ENCODE results near the gene RERE. TPM values are rescaled to one million over a fixed set of nuclear protein-coding genes. Genes with fewer than 3 reads are reported as not detected.

RERE gene
- total and polyA plus RNA-seq, 11 donors, result 53.5 to 236 (median 121) TPM

DNA sequence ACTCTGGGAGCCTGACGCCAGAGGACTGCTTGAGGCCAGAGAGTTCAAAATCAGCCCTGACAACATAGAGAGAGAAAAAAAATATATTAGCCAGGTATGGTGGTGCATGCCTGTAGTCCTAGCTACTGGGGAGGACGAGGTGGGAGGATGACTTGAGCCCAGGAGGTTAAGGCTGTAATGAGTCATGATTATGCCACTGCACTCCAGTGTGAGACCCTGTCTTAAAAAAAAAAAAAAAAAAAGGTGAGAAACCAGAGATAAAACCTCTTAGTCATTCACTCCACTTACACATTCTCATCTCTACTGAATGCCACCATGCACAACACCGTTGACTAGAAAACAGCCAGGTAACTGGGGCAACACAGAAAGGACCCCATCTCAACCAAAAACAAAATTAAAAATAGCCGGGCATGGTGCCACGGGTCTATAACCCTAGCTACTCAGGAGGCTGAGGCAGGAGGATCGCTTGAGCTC lies 321.5 kb downstream of the RERE start:
- Histone ChIP-seq H3K27me3 (no peaks in the 10 kb centered on the region), H3K4me1 (peaks cover 0 to 32% (median 8%) of the 10 kb centered on the region in 12 donors), H3K4me3 (no peak overlapping the region), H3K27ac (no peak overlapping the region), H3K9me3 (no peaks in the 10 kb centered on the region), H3K36me3 (peaks cover 0 to 52% (median 34%) of the 10 kb centered on the region in 9 donors)
- no peak for DNase-seq
- no peak for ATAC-seq
- no peak for TF ChIP-seq POLR2A (IDR thresholded peaks at IDR 0.05)
- TF ChIP-seq, protein P1, sequence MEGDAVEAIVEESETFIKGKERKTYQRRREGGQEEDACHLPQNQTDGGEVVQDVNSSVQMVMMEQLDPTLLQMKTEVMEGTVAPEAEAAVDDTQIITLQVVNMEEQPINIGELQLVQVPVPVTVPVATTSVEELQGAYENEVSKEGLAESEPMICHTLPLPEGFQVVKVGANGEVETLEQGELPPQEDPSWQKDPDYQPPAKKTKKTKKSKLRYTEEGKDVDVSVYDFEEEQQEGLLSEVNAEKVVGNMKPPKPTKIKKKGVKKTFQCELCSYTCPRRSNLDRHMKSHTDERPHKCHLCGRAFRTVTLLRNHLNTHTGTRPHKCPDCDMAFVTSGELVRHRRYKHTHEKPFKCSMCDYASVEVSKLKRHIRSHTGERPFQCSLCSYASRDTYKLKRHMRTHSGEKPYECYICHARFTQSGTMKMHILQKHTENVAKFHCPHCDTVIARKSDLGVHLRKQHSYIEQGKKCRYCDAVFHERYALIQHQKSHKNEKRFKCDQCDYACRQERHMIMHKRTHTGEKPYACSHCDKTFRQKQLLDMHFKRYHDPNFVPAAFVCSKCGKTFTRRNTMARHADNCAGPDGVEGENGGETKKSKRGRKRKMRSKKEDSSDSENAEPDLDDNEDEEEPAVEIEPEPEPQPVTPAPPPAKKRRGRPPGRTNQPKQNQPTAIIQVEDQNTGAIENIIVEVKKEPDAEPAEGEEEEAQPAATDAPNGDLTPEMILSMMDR (IDR thresholded peaks at IDR 0.05), result no peak
- intact Hi-C loops (cut with DNase I), result no loop called here
- WGBS, 4 donors, result 81 to 87% (median 84%) methylated on average over 6 of the region's 6 CpGs

DNA sequence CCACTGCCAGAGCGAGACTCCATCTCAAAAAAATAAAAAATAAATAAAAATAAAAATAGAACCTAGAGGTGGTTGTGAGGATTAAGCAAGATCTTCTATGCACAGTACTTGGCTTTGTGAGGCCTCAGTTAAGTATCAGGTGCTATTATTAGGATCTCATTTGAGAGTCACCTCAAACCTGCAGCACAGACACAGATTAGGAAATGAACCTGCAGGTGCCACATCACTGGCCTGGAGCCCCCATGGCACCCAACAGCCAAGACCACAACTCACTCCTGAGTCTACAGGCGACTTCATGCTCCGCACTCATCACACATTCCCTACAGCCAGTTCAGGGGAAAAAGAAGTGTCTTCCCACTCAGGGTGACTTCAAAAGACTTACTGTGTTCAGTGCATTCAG lies 322.8 kb downstream of the RERE start:
- intact Hi-C loops (cut with DNase I), result no loop called here
- peak in 1 of 4 donors; percentile 6 for ATAC-seq
- no peaks in the 10 kb centered on the region for H3K27me3 ChIP-seq
- no peak overlapping the region for H3K4me3 ChIP-seq
- TF ChIP-seq, protein P1 (IDR thresholded peaks at IDR 0.05), result no peak
- no peak for TF ChIP-seq POLR2A (IDR thresholded peaks at IDR 0.05)
- no peaks in the 10 kb centered on the region for H3K9me3 ChIP-seq
- H3K4me1 ChIP-seq, result peaks cover 0 to 32% (median 8%) of the 10 kb centered on the region in 12 donors
- 85 to 94% (median 92%) methylated on average over 3 of the region's 3 CpGs for WGBS, 4 donors
- H3K27ac ChIP-seq, result peak overlapping the region in 1 of 12 donors; percentile 25
- DNase-seq, result no peak
- H3K36me3 ChIP-seq, result peaks cover 0 to 52% (median 34%) of the 10 kb centered on the region in 9 donors

DNA sequence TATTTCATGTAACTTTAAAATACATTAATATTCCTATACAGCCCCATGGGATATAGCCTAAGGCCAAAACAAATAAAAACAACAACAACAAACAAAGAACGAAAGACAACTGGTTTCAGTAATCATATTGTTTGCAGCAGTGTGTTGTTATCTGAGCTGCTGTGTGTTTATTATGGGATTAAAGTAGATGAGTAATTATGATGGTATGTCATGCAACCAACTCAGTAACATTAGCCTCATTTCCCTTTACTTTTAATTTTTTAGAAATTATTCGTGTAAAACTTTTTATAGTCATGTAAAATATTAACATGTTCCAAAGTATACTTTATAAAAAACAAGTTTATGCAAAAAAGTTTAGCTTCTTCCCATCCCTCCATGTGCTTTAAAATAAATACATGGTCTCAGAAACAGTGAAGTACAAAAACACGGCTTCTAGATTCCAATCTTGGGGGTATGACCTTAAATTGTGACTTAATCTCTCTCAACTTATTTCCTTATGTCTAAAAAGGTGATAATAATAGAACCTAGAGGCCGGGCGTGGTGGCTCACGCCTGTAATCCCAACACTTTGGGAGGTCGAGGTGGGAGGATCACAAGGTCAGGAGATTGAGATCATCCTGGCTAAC lies 323.4 kb downstream of the RERE start:
- H3K36me3 ChIP-seq, result peaks cover 0 to 52% (median 34%) of the 10 kb centered on the region in 9 donors
- WGBS, 4 donors, result 80 to 88% (median 83%) methylated on average over 7 of the region's 7 CpGs
- intact Hi-C loops (cut with DNase I), result no loop called here

DNA sequence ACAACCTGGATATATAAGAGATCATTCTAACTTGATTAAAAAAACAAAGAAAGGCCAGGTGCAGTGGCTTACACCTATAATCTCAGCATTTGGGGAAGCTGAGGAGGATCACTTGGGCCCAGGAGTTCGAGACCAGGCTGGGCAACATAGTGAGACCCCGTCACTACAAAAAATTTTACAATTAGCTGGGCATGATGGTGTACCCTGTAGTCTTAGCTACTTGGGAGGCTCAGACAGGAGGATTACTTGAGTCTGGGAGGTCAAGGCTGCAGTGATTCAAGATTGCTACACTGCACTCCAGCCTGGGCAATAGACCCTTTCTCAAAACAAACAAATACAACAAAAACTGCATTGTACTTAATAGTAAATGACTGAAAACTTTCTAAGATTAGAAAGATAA lies 330.2 kb downstream of the RERE start:
- peaks cover 0 to 7% (median 0%) of the 10 kb centered on the region in 12 donors for H3K9me3 ChIP-seq
- DNase-seq (no peak), ATAC-seq (no peak)
- no peaks in the 10 kb centered on the region for H3K27me3 ChIP-seq
- H3K36me3 ChIP-seq, result peaks cover 0 to 22% (median 0%) of the 10 kb centered on the region in 9 donors
- peak overlapping the region in 1 of 12 donors; percentile 0 for H3K27ac ChIP-seq
- TF ChIP-seq, protein P1 (IDR thresholded peaks at IDR 0.05), result no peak
- no peak for TF ChIP-seq POLR2A (IDR thresholded peaks at IDR 0.05)
- intact Hi-C loops (cut with DNase I), result no loop called here
- 97 to 100% (median 98%) methylated on average over 2 of the region's 2 CpGs for WGBS, 4 donors
- peaks cover 0 to 3% (median 0%) of the 10 kb centered on the region in 12 donors for H3K4me1 ChIP-seq
- H3K4me3 ChIP-seq, result no peak overlapping the region

More for the DNA sequence above, 323.4 kb downstream of the RERE start:
- TF ChIP-seq, protein P1 (IDR thresholded peaks at IDR 0.05), result no peak
- no peak for TF ChIP-seq POLR2A (IDR thresholded peaks at IDR 0.05)
- peak overlapping the region in 2 of 12 donors; percentile 9 to 25 for H3K27ac ChIP-seq
- H3K27me3 ChIP-seq, result no peaks in the 10 kb centered on the region
- ATAC-seq (no peak), DNase-seq (no peak)
- peaks cover 0 to 32% (median 8%) of the 10 kb centered on the region in 12 donors for H3K4me1 ChIP-seq
- H3K9me3 ChIP-seq, result no peaks in the 10 kb centered on the region
- no peak overlapping the region for H3K4me3 ChIP-seq

All from heart left ventricle (tissue), 16 donors.